HCT116 (cell line): ENCODE measurements around the gene NFIX. TPM values are rescaled to one million over a fixed set of nuclear protein-coding genes. Genes with fewer than 3 reads are reported as not detected.

Experiments used
- ATAC-seq: fragments of 200-7000 bp; cut with Tn5 transposase; 2 replicates; pipeline ENCODE4 v1.9.1; 2020; ENCODE audit warnings: mild to moderate bottlenecking, moderate library complexity
- BruUV-seq: library from RNA; stranded (reverse); fragments of 400-500 nt; replicated peaks from 2 replicates; lab custom pipeline; 2021; lab: Mats Ljungman, UMichigan
- CTCF ChIA-PET: fragments of 300-600 bp; sonication (Branson Sonifier 250); formaldehyde crosslinking; loops from one replicate; lab custom pipeline; 2021; ENCODE audit warnings: antibody characterized with exemption; lab: Charles Lee
- POLR2A ChIA-PET: fragments of 300-600, 350-600 bp; sonication (Branson Sonifier 250); formaldehyde crosslinking; loops from one replicate; lab custom pipeline; 2021; ENCODE audit warnings: antibody characterized with exemption; lab: Charles Lee
- RAD21 ChIA-PET, 2 experiments: fragments of 300-600 bp; sonication (Branson Sonifier 250); formaldehyde crosslinking; loops; one replicate each; lab custom pipeline; 2023; ENCODE audit warnings: low total read pairs in 2 of 2; ENCODE audit not compliant: uncharacterized antibody in 2 of 2, unreplicated experiment in 2 of 2, low non-redundant PET in 1 of 2; lab: Charles Lee
- DNase-seq: peaks from one replicate; pipeline ENCODE4 v3.0.0-alpha.2; 2010; ENCODE audit warnings: low read depth, low spot score
- H2AFZ ChIP-seq: fragments of 200-600 bp; shearing (Covaris generic), sonication (generic); 2 replicates; pipeline ENCODE4 v1.6.1; 2017; ENCODE audit warnings: low read depth, mixed run types, mixed read lengths, antibody characterized with exemption, low read length; ENCODE audit not compliant: poor library complexity, severe bottlenecking
- H3K27ac ChIP-seq: 2 replicates; pipeline ENCODE4 v1.5.1; 2012; ENCODE audit warnings: low read depth, low read length
- H3K27me3 ChIP-seq: fragments of 200-600 bp; sonication (generic); 2 replicates; pipeline ENCODE4 v1.6.1; 2016; ENCODE audit warnings: mixed run types, low read length, mixed read lengths; ENCODE audit not compliant: insufficient read depth
- H3K36me3 ChIP-seq, 2 experiments: fragments of 200-500 bp in 1 of 2; fragments of 200-600 bp in 1 of 2; sonication (Bioruptor generic) in 1 of 2; sonication (generic) in 1 of 2; 2 replicates each; pipeline versions ENCODE4 v1.5.1 to v1.6.1; 2014 to 2016; ENCODE audit warnings: low read length in 2 of 2, inconsistent platforms in 1 of 2, mixed read lengths in 1 of 2, mixed run types in 1 of 2; ENCODE audit not compliant: insufficient read depth in 2 of 2, control insufficient read depth in 1 of 2
- H3K4me1 ChIP-seq, 2 experiments: fragments of 200-600 bp in 1 of 2; sonication (generic) in 1 of 2; 2 replicates each; pipeline versions ENCODE4 v1.5.1 to v1.6.1; 2012 to 2017; ENCODE audit warnings: low read length in 2 of 2, inconsistent platforms in 1 of 2, mild to moderate bottlenecking in 1 of 2, mixed read lengths in 1 of 2, mixed run types in 1 of 2, moderate library complexity in 1 of 2; ENCODE audit not compliant: insufficient read depth in 2 of 2, control insufficient read depth in 1 of 2
- H3K4me2 ChIP-seq: fragments of 200-600 bp; sonication (generic); 2 replicates; pipeline ENCODE4 v1.6.1; 2017; ENCODE audit warnings: mixed run types, low read length, mixed read lengths
- H3K4me3 ChIP-seq, 2 experiments: fragments of 200-600 bp in 1 of 2; sonication (generic) in 1 of 2; replicated peaks in 1 of 2; 2 replicates each; pipeline ENCODE4 v1.5.1; 2011 to 2016; ENCODE audit warnings: low read length in 2 of 2, control low read depth in 1 of 2, low read depth in 1 of 2, mild to moderate bottlenecking in 1 of 2, mixed read lengths in 1 of 2, mixed run types in 1 of 2
- H3K79me2 ChIP-seq: fragments of 200-600 bp; sonication (generic); 2 replicates; pipeline ENCODE4 v1.6.1; 2017; ENCODE audit warnings: mild to moderate bottlenecking, mixed run types, low read length, moderate library complexity, mixed read lengths; ENCODE audit not compliant: insufficient read depth
- H3K9ac ChIP-seq: fragments of 200-600 bp; sonication (generic); 2 replicates; pipeline ENCODE4 v1.6.1; 2016; ENCODE audit warnings: low read length, mixed read lengths
- H3K9me2 ChIP-seq: fragments of 200-600 bp; sonication (generic), shearing (Covaris generic); 2 replicates; pipeline ENCODE4 v1.6.1; 2017; ENCODE audit warnings: mixed run types, mild to moderate bottlenecking, moderate library complexity; ENCODE audit not compliant: insufficient read depth
- H3K9me3 ChIP-seq, 2 experiments: fragments of 200-500 bp in 1 of 2; fragments of 200-600 bp in 1 of 2; sonication (Bioruptor generic) in 1 of 2; sonication (generic) in 1 of 2; 2 replicates each; pipeline ENCODE4 v1.6.1; 2014 to 2017; ENCODE audit warnings: low read length in 2 of 2, mixed read lengths in 2 of 2, inconsistent platforms in 1 of 2, low read depth in 1 of 2, mild to moderate bottlenecking in 1 of 2, mixed run types in 1 of 2, moderate library complexity in 1 of 2; ENCODE audit not compliant: control insufficient read depth in 1 of 2, insufficient read depth in 1 of 2
- H4K20me1 ChIP-seq: fragments of 200-600 bp; sonication (generic), shearing (Covaris generic); 2 replicates; pipeline ENCODE4 v1.6.1; 2017; ENCODE audit warnings: mixed run types, mild to moderate bottlenecking, moderate library complexity; ENCODE audit not compliant: insufficient read depth
- CBX3 ChIP-seq: IDR thresholded peaks from 2 replicates; pipeline ENCODE4 v1.6.1; 2012; ENCODE audit warnings: low read depth
- CTCF ChIP-seq, 3 experiments: fragments of 200-600 bp in 1 of 3; sonication (generic) in 1 of 3; IDR thresholded peaks in 2 of 3; conservative IDR thresholded peaks in 1 of 3; 2 replicates each; pipeline ENCODE4 v1.5.1; 2012 to 2017; ENCODE audit warnings: low read depth in 2 of 3, low read length in 2 of 3, antibody characterized with exemption in 1 of 3, borderline replicate concordance in 1 of 3, control low read depth in 1 of 3, mild to moderate bottlenecking in 1 of 3, mixed read lengths in 1 of 3, mixed run types in 1 of 3, moderate library complexity in 1 of 3; ENCODE audit not compliant: insufficient read depth in 1 of 3
- EGR1 ChIP-seq: IDR thresholded peaks from 2 replicates; pipeline ENCODE4 v1.6.1; 2012; ENCODE audit warnings: low read depth
- ELF1 ChIP-seq: IDR thresholded peaks from 2 replicates; pipeline ENCODE4 v1.6.1; 2012; ENCODE audit warnings: low read depth, borderline replicate concordance
- FOSL1 ChIP-seq: IDR thresholded peaks from 2 replicates; pipeline ENCODE4 v1.6.1; 2012; ENCODE audit warnings: low read depth
- POLR2AphosphoS5 ChIP-seq: IDR thresholded peaks from 2 replicates; pipeline ENCODE4 v1.6.1; 2011; ENCODE audit warnings: mild to moderate bottlenecking, low read depth, low read length, moderate library complexity
- REST ChIP-seq: IDR thresholded peaks from 2 replicates; pipeline ENCODE4 v1.6.1; 2012; ENCODE audit warnings: low read depth
- SIN3A ChIP-seq: IDR thresholded peaks from 2 replicates; pipeline ENCODE4 v1.6.1; 2012; ENCODE audit warnings: low read depth
- YY1 ChIP-seq: IDR thresholded peaks from 2 replicates; pipeline ENCODE4 v1.6.1; 2011; ENCODE audit warnings: low read length, low read depth, moderate library complexity, mild to moderate bottlenecking; ENCODE audit not compliant: insufficient replicate concordance; ENCODE audit errors: extremely low read depth
- ZFX ChIP-seq: fragments of 450-650 bp; IDR thresholded peaks from 2 replicates; pipeline ENCODE4 v1.6.1; 2017
- ZNF274 ChIP-seq: fragments of 200-500 bp; sonication (Bioruptor generic); IDR thresholded peaks from 2 replicates; pipeline ENCODE4 v1.6.1; 2014; ENCODE audit warnings: mild to moderate bottlenecking, low read depth, low read length, inconsistent platforms
- intact Hi-C: fragments of 100-400 bp; cut with micrococcal nuclease; formaldehyde crosslinking; loops from 2 replicates; pipeline ENCODE4 v1.10.0; 2022
- total RNA-seq: library from RNA; stranded (reverse); gene quantifications from one replicate; pipeline ENCODE4 v1.2.1, GENCODE V29; 2021; ENCODE audit not compliant: unreplicated experiment
- TF ChIP-seq, protein P1 (sequence below): IDR thresholded peaks from 2 replicates; pipeline ENCODE4 v1.6.1; 2012

NFIX gene
- total RNA-seq, 1 experiment from 2014 or later, result 34.8 TPM

DNA sequence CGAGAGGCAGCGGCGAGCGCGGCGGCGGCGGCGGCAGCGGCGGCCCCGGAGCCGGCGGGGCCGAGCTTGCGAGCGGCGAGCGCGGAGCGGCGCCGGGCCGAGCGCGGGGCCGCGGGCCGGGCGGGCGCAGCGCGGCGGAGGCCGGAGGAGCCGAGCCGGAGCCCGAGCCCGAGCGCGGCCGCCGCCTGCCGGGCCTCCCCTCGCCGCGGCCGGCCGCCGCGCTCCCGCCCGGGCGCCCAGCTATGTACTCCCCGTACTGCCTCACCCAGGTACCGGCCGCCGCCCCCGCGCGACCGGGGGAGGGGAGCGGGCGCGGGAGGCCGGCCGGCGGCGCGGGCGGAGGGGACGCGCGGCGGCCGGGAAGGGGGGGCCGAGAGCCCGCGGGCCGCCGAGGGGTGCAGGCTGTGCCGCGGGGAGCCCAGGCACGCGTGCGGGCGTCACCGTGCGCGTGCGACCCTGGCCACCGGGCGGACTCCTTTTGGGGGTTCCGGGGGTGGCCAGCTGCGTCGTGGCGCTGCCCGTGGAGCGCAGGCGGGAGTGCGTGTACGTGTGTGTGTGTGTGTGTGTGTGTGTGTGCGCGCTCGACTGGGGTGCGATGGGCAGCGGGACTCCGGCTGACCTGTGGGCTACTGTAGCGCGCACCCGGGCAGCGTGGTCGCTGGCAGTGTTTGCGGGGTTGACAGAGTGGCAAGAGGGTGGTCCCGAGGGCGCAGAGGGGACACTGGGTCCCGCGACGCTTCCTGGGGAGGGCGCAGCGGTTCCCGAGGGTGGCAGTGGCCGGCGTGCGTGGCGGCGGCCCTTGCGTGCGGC, 526 bp downstream of the NFIX start:
- H3K4me1 ChIP-seq, result peaks cover 5 to 17% of the 10 kb centered on the region in 2 experiments; a peak in 3 of 4 replicates
- intact Hi-C loops, result no loop called here
- H3K4me3 ChIP-seq, result peak overlapping the region; percentile 65 to 81
- H3K9me2 ChIP-seq, result no peaks in the 10 kb centered on the region
- TF ChIP-seq YY1 (no peak), ZFX (peak; percentile 49; the same call in 1 of the 2 replicates), ZNF274 (no peak), EGR1 (no peak), ELF1 (no peak)
- TF ChIP-seq, protein P1, sequence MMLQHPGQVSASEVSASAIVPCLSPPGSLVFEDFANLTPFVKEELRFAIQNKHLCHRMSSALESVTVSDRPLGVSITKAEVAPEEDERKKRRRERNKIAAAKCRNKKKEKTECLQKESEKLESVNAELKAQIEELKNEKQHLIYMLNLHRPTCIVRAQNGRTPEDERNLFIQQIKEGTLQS, result no peak
- no peaks in the 10 kb centered on the region for H3K9me3 ChIP-seq
- ChIA-PET RAD21 (no interaction called here), CTCF (no interaction called here), POLR2A (no interaction called here)
- H2AFZ ChIP-seq, result no peak overlapping the region
- H3K4me2 ChIP-seq, result peak overlapping the region; percentile 96
- ATAC-seq (peak; percentile 51), DNase-seq (no peak)
- H3K9ac ChIP-seq, result peak overlapping the region; percentile 78
- no peaks in the 10 kb centered on the region for H4K20me1 ChIP-seq
- BruUV-seq, result no TSS peak
- H3K27me3 ChIP-seq, result no peaks in the 10 kb centered on the region
- H3K79me2 ChIP-seq, result peaks cover 17% of the 10 kb centered on the region; the same call in 1 of the 2 replicates
- H3K36me3 ChIP-seq, result peaks cover 0 to 5% of the 10 kb centered on the region in 2 experiments; a peak in 1 of 4 replicates
- H3K27ac ChIP-seq, result peak overlapping the region; percentile 71; the same call in 1 of the 2 replicates

GRCh38 chr19:12996406-12997094, 1.3 kb downstream of the NFIX start:
- Histone ChIP-seq H3K9me3 (no peaks in the 10 kb centered on the region), H3K9ac (peak overlapping the region; percentile 78), H3K4me2 (peak overlapping the region; percentile 96), H3K27me3 (no peaks in the 10 kb centered on the region), H3K79me2 (peaks cover 17% of the 10 kb centered on the region; the same call in 1 of the 2 replicates), H2AFZ (no peak overlapping the region), H4K20me1 (no peaks in the 10 kb centered on the region), H3K4me1 (peaks cover 5 to 17% of the 10 kb centered on the region in 2 experiments; a peak in 3 of 4 replicates), H3K4me3 (peak overlapping the region; percentile 65 to 81), H3K27ac (peak overlapping the region; percentile 71; the same call in 1 of the 2 replicates), H3K36me3 (peaks cover 0 to 5% of the 10 kb centered on the region in 2 experiments; a peak in 1 of 4 replicates), H3K9me2 (no peaks in the 10 kb centered on the region)
- ATAC-seq (peak; percentile 73), DNase-seq (no peak)
- ChIA-PET RAD21 (no interaction called here), POLR2A (no interaction called here), CTCF (no interaction called here)
- no TSS peak for BruUV-seq
- intact Hi-C loops, result no loop called here
- TF ChIP-seq REST (no peak), POLR2AphosphoS5 (no peak), CBX3 (no peak), CTCF (IDR thresholded peaks at IDR 0.05 in 2 of 3, conservative IDR thresholded peaks at IDR 0.05 in 1 of 3; ENCODE audit: borderline replicate concordance in 1 of 3, insufficient read depth in 1 of 3, low read depth in 2 of 3, low read length in 2 of 3) (no peak; a peak in 1 of 6 replicates), SIN3A (no peak), FOSL1 (no peak)
